HL-60 (cell line): ENCODE data around the gene SUPT16H.

Source experiments
- CTCF ChIP-seq: IDR thresholded peaks from one replicate; pipeline ENCODE4 v1.5.1; 2011; ENCODE audit warnings: low read length, control low read depth, inconsistent platforms; ENCODE audit not compliant: insufficient read depth
- POLR2AphosphoS5 ChIP-seq: IDR thresholded peaks from 2 replicates; pipeline ENCODE4 v1.6.1; 2012; ENCODE audit warnings: low read depth

- TF ChIP-seq CTCF (no peak), POLR2AphosphoS5 (no peak)
Observed at GRCh38 chr14:21356511-21356910, 27.3 kb downstream of the SUPT16H start.
